ENCODE results near the gene FBH1. TPM values are rescaled to one million over a fixed set of nuclear protein-coding genes. Genes with fewer than 3 reads are reported as not detected.
A peak's percentile ranks its signal among the peaks of the same experiment; 100 is the strongest.
"Not testable (repeated sequence)": the region's sequence is repeated elsewhere in the genome, so short reads cannot be mapped to it uniquely, and the experiment has no call there.

Gene FBH1
- total and polyA plus RNA-seq, 7 experiments from 2014 or later, result 59.9 to 105 (median 78.6) TPM

GRCh38 chr10:5862360-5862961, 27.6 kb upstream of the FBH1 start:
- peak overlapping the region in 1 of 9 donors; percentile 22 for H3K27ac Mint-ChIP-seq
- H3K27ac ChIP-seq (ENCODE audit: low read depth, low read length), result no peak overlapping the region
- no peak for ATAC-seq

GRCh38 chr10:5862981-5863685, 26.9 kb upstream of the FBH1 start:
- H3K4me3 Mint-ChIP-seq; ATAC-seq; H3K27ac ChIP-seq (ENCODE audit: low read depth, low read length); H3K9me3 ChIP-seq (ENCODE audit: control insufficient read depth in 2 of 3, low read length in 3 of 3); H3K27me3 ChIP-seq (ENCODE audit: control insufficient read depth in 2 of 2, insufficient read depth in 2 of 2, low read length in 2 of 2); H3K36me3 ChIP-seq (ENCODE audit: control insufficient read depth in 2 of 3, insufficient read depth in 3 of 3, low read length in 3 of 3); H3K4me1 Mint-ChIP-seq; H3K4me3 ChIP-seq (ENCODE audit: low read length); DNase-seq; POLR2A ChIA-PET; H3K27me3 Mint-ChIP-seq; H3K4me1 ChIP-seq (ENCODE audit: control insufficient read depth in 2 of 2, insufficient read depth in 2 of 2, low read length in 2 of 2); intact Hi-C loops (cut with micrococcal nuclease); H3K9me3 Mint-ChIP-seq: not testable (repeated sequence)
- Mint-ChIP-seq H3K27ac (peak overlapping the region in 1 of 9 donors; percentile 22), H3K36me3 (peaks cover 2 to 28% (median 12%) of the 10 kb centered on the region in 5 donors)
- CTCF ChIA-PET, result interaction anchor here (0.6 to 1.1 kb wide), 2 partner anchors 11 to 428 kb away, joined by 3 to 4 read pairs; no protein-coding TSS in a partner anchor

More at GRCh38 chr10:5862360-5862961, 27.6 kb upstream of the FBH1 start:
- Mint-ChIP-seq H3K4me3 (no peak overlapping the region), H3K36me3 (peaks cover 0 to 28% (median 10%) of the 10 kb centered on the region in 5 donors), H3K27me3 (no peaks in the 10 kb centered on the region), H3K9me3 (peaks cover 0 to 2% (median 0%) of the 10 kb centered on the region in 11 donors), H3K4me1 (peaks cover 0 to 6% (median 4%) of the 10 kb centered on the region in 7 donors)
- no peak for DNase-seq
- Histone ChIP-seq H3K9me3 (ENCODE audit: control insufficient read depth in 2 of 3, low read length in 3 of 3) (no peaks in the 10 kb centered on the region), H3K36me3 (ENCODE audit: control insufficient read depth in 2 of 3, insufficient read depth in 3 of 3, low read length in 3 of 3) (no peaks in the 10 kb centered on the region), H3K4me3 (ENCODE audit: low read length) (no peak overlapping the region), H3K4me1 (ENCODE audit: control insufficient read depth in 2 of 2, insufficient read depth in 2 of 2, low read length in 2 of 2) (no peaks in the 10 kb centered on the region), H3K27me3 (ENCODE audit: control insufficient read depth in 2 of 2, insufficient read depth in 2 of 2, low read length in 2 of 2) (no peaks in the 10 kb centered on the region)
- ChIA-PET POLR2A (no interaction called here), CTCF (interaction anchor here (0.6 kb wide), 1 partner anchor 428 kb away, joined by 4 read pairs; no protein-coding TSS in a partner anchor)
- intact Hi-C loops (cut with micrococcal nuclease), result no loop called here

- H3K4me3 ChIP-seq (ENCODE audit: low read length); H3K27ac Mint-ChIP-seq: not testable (repeated sequence)
These were observed 23.5 kb upstream of the FBH1 start for GRCh38 chr10:5866451-5867081.

DNA sequence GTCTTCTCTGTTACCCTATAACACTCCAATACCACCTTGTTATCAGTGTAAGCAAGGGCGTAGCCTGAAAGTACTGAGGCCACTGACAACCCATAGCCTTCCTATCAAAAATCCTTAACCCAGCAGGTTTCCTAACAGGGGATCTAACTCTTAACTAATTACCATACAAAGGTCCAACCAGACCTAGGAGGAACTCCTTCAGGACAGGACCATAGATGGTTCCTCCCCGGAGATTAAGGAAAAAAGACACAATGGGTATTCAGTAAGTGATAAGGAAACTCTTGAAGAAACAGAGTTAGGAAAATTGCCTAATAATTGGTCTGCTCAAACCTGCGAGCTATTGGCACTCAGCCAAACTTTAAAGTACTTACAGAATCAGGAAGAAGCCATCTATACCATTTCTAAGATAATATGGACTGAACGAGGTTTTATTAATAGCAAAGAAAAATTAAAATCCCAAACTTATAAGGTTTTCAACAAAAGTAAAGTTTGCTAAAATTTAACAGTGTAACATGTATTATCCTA, 22.9 kb upstream of the FBH1 start:
- H3K36me3 Mint-ChIP-seq, result peaks cover 7 to 38% (median 27%) of the 10 kb centered on the region in 5 donors
- H3K4me1 Mint-ChIP-seq; H3K27me3 Mint-ChIP-seq; H3K4me1 ChIP-seq (ENCODE audit: control insufficient read depth in 2 of 2, insufficient read depth in 2 of 2, low read length in 2 of 2); ATAC-seq; H3K4me3 Mint-ChIP-seq; H3K27ac Mint-ChIP-seq; intact Hi-C loops (cut with micrococcal nuclease); DNase-seq; H3K4me3 ChIP-seq (ENCODE audit: low read length); POLR2A ChIA-PET; H3K27ac ChIP-seq (ENCODE audit: low read depth, low read length); H3K36me3 ChIP-seq (ENCODE audit: control insufficient read depth in 2 of 3, insufficient read depth in 3 of 3, low read length in 3 of 3); CTCF ChIA-PET; H3K9me3 ChIP-seq (ENCODE audit: control insufficient read depth in 2 of 3, low read length in 3 of 3); H3K27me3 ChIP-seq (ENCODE audit: control insufficient read depth in 2 of 2, insufficient read depth in 2 of 2, low read length in 2 of 2): not testable (repeated sequence)
- H3K9me3 Mint-ChIP-seq, result peaks cover 0 to 17% (median 3%) of the 10 kb centered on the region in 11 donors

More at GRCh38 chr10:5866451-5867081, 23.5 kb upstream of the FBH1 start:
- H3K27me3 ChIP-seq (ENCODE audit: control insufficient read depth in 2 of 2, insufficient read depth in 2 of 2, low read length in 2 of 2); H3K27me3 Mint-ChIP-seq; H3K9me3 ChIP-seq (ENCODE audit: control insufficient read depth in 2 of 3, low read length in 3 of 3); H3K27ac ChIP-seq (ENCODE audit: low read depth, low read length); POLR2A ChIA-PET; CTCF ChIA-PET; intact Hi-C loops (cut with micrococcal nuclease); ATAC-seq; H3K4me1 Mint-ChIP-seq; H3K4me1 ChIP-seq (ENCODE audit: control insufficient read depth in 2 of 2, insufficient read depth in 2 of 2, low read length in 2 of 2); H3K36me3 ChIP-seq (ENCODE audit: control insufficient read depth in 2 of 3, insufficient read depth in 3 of 3, low read length in 3 of 3); DNase-seq; H3K4me3 Mint-ChIP-seq: not testable (repeated sequence)
- Mint-ChIP-seq H3K36me3 (peaks cover 7 to 37% (median 23%) of the 10 kb centered on the region in 5 donors), H3K9me3 (peaks cover 0 to 17% (median 3%) of the 10 kb centered on the region in 11 donors)

- H3K4me3 ChIP-seq (ENCODE audit: low read length); H3K36me3 ChIP-seq (ENCODE audit: control insufficient read depth in 2 of 3, insufficient read depth in 3 of 3, low read length in 3 of 3); H3K4me1 Mint-ChIP-seq; H3K9me3 ChIP-seq (ENCODE audit: control insufficient read depth in 2 of 3, low read length in 3 of 3); DNase-seq; H3K27me3 ChIP-seq (ENCODE audit: control insufficient read depth in 2 of 2, insufficient read depth in 2 of 2, low read length in 2 of 2); H3K27me3 Mint-ChIP-seq; CTCF ChIA-PET; H3K27ac ChIP-seq (ENCODE audit: low read depth, low read length); ATAC-seq; H3K4me1 ChIP-seq (ENCODE audit: control insufficient read depth in 2 of 2, insufficient read depth in 2 of 2, low read length in 2 of 2); H3K4me3 Mint-ChIP-seq; intact Hi-C loops (cut with micrococcal nuclease); H3K27ac Mint-ChIP-seq: not testable (repeated sequence)
- peaks cover 0 to 17% (median 2%) of the 10 kb centered on the region in 11 donors for H3K9me3 Mint-ChIP-seq
- peaks cover 6 to 27% (median 21%) of the 10 kb centered on the region in 5 donors for H3K36me3 Mint-ChIP-seq
- POLR2A ChIA-PET, result interaction anchor here (0.6 kb wide), 1 partner anchor 1768 kb away, joined by 5 read pairs; no protein-coding TSS in a partner anchor
These were observed 21.7 kb upstream of the FBH1 start for GRCh38 chr10:5868383-5868782.

DNA sequence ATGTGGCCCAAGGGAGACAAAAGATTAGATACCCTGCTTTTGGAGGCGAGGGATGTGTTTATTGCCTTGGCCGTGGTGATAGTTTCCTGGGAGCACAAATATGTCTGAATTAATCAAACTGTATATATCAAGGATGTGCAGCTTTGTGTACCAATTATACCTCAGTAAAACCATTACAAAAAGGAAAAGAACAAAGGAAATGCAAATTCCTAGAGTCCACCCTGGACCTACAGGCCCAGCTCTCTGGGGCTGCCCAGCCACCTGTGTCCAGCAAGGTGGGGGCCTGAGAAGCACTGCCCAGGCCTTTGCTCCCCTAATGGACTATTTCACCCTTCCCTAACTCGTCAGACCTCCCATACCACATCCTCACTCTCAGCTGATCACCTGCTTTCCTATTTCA, 20.9 kb upstream of the FBH1 start:
- Histone ChIP-seq H3K4me3 (ENCODE audit: low read length) (no peak overlapping the region), H3K27ac (ENCODE audit: low read depth, low read length) (no peak overlapping the region), H3K36me3 (ENCODE audit: control insufficient read depth in 2 of 3, insufficient read depth in 3 of 3, low read length in 3 of 3) (peaks cover 0 to under 1% (median 0%) of the 10 kb centered on the region in 3 experiments), H3K9me3 (ENCODE audit: control insufficient read depth in 2 of 3, low read length in 3 of 3) (no peaks in the 10 kb centered on the region), H3K27me3 (ENCODE audit: control insufficient read depth in 2 of 2, insufficient read depth in 2 of 2, low read length in 2 of 2) (no peaks in the 10 kb centered on the region), H3K4me1 (ENCODE audit: control insufficient read depth in 2 of 2, insufficient read depth in 2 of 2, low read length in 2 of 2) (no peaks in the 10 kb centered on the region)
- DNase-seq, result no peak
- ATAC-seq, result no peak
- Mint-ChIP-seq H3K9me3 (peaks cover 0 to 17% (median 2%) of the 10 kb centered on the region in 11 donors), H3K4me3 (no peak overlapping the region), H3K36me3 (peaks cover 6 to 24% (median 18%) of the 10 kb centered on the region in 5 donors), H3K4me1 (peaks cover 4 to 14% (median 10%) of the 10 kb centered on the region in 7 donors), H3K27me3 (peaks cover 0 to 4% (median 0%) of the 10 kb centered on the region in 5 donors), H3K27ac (no peak overlapping the region)
- ChIA-PET POLR2A (interaction anchor here (0.6 kb wide), 1 partner anchor 1769 kb away, joined by 5 read pairs; no protein-coding TSS in a partner anchor), CTCF (no interaction called here)
- intact Hi-C loops (cut with micrococcal nuclease), result no loop called here
